H7 (cell line): Measurements from ENCODE around the gene AHSA1. TPM values are rescaled to one million over a fixed set of nuclear protein-coding genes. Genes with fewer than 3 reads are reported as not detected.

Experiments used
- DNase-seq: peaks from one replicate; pipeline ENCODE4 v3.0.0; 2012
- H3K27me3 ChIP-seq: 2 replicates; pipeline ENCODE4 v1.6.0; 2011; ENCODE audit warnings: mild to moderate bottlenecking, low read length; ENCODE audit not compliant: control insufficient read depth, insufficient read depth
- H3K36me3 ChIP-seq: replicated peaks from 2 replicates; pipeline ENCODE4 v1.5.1; 2011; ENCODE audit warnings: low read length; ENCODE audit not compliant: control insufficient read depth, insufficient read depth
- H3K4me3 ChIP-seq: 2 replicates; pipeline ENCODE4 v1.5.1; 2011; ENCODE audit warnings: low read depth, mild to moderate bottlenecking, control low read depth, low read length, moderate library complexity; ENCODE audit not compliant: insufficient read depth
- total RNA-seq: library from RNA; depleted of rRNA; stranded (reverse); fragments of >200 nt; shearing (Covaris generic); gene quantifications from 2 replicates; pipeline ENCODE4 v1.2.3, GENCODE V29; 2014; rRNA removed

AHSA1 gene
- total RNA-seq, 1 experiment from 2014 or later: 149 TPM

GRCh38 chr14:77509366-77509765 is 51.5 kb downstream of the AHSA1 start:
- Histone ChIP-seq H3K27me3 (no peaks in the 10 kb centered on the region), H3K36me3 (peaks cover 7% of the 10 kb centered on the region), H3K4me3 (no peak overlapping the region)
- no peak for DNase-seq

GRCh38 chr14:77511486-77512162 is 53.7 kb downstream of the AHSA1 start:
- H3K36me3 ChIP-seq: peaks cover 7% of the 10 kb centered on the region
- H3K27me3 ChIP-seq: no peaks in the 10 kb centered on the region
- no peak overlapping the region for H3K4me3 ChIP-seq
- no peak for DNase-seq

GRCh38 chr14:77516126-77516525 is 58.2 kb downstream of the AHSA1 start:
- Histone ChIP-seq H3K4me3 (no peak overlapping the region), H3K36me3 (peaks cover 10% of the 10 kb centered on the region), H3K27me3 (no peaks in the 10 kb centered on the region)
- DNase-seq: no peak

Other genes with a start within 250 kb of the AHSA1 start
- gene NGB, start 186.9 kb upstream of the AHSA1 start, total RNA-seq: 0.07 TPM in 1 of 2 replicates, not detected in the other
- gene POMT2, start 137.2 kb upstream of the AHSA1 start, total RNA-seq: 17.7 and 18.5 TPM in 2 replicates
- 29.3 and 38.0 TPM in 2 replicates for gene GSTZ1, start 137.1 kb upstream of the AHSA1 start, total RNA-seq
- 11.1 and 12.6 TPM in 2 replicates for gene TMED8, start 81.0 kb upstream of the AHSA1 start, total RNA-seq
- 0.48 TPM in 1 of 2 replicates, not detected in the other for gene SAMD15, start 80.7 kb upstream of the AHSA1 start, total RNA-seq
- gene NOXRED1, start 34.6 kb upstream of the AHSA1 start, total RNA-seq: 0.07 and 2.3 TPM in 2 replicates
- 25.4 and 30.5 TPM in 2 replicates for gene VIPAS39, start 492 bp upstream of the AHSA1 start, total RNA-seq
- 1.1 and 2.1 TPM in 2 replicates for gene ISM2, start 40.7 kb downstream of the AHSA1 start, total RNA-seq
- gene SPTLC2, start 158.5 kb downstream of the AHSA1 start, total RNA-seq: 20.5 and 22.7 TPM in 2 replicates
- gene ALKBH1, start 249.9 kb downstream of the AHSA1 start, total RNA-seq: 16.2 TPM in 2 replicates